Ishikawa (cell line): ENCODE measurements around the gene TDP1.
A peak's percentile ranks its signal among the peaks of the same experiment; 100 is the strongest.

Source experiments
- CEBPB ChIP-seq: IDR thresholded peaks from 2 replicates; pipeline ENCODE4 v1.6.1; 2012
- CREB1 ChIP-seq: IDR thresholded peaks from 2 replicates; pipeline ENCODE4 v1.6.1; 2012; ENCODE audit warnings: low read depth
- EGR1 ChIP-seq: IDR thresholded peaks from 2 replicates; pipeline ENCODE4 v1.6.1; 2012
- EP300 ChIP-seq: IDR thresholded peaks from 2 replicates; pipeline ENCODE4 v1.6.1; 2012; ENCODE audit warnings: borderline replicate concordance
- FOXM1 ChIP-seq: IDR thresholded peaks from 2 replicates; pipeline ENCODE4 v1.6.1; 2012; ENCODE audit warnings: low read depth, borderline replicate concordance
- NFIC ChIP-seq: IDR thresholded peaks from 2 replicates; pipeline ENCODE4 v1.6.1; 2012
- RAD21 ChIP-seq: IDR thresholded peaks from 2 replicates; pipeline ENCODE4 v1.6.1; 2012; ENCODE audit warnings: low read depth
- REST ChIP-seq: IDR thresholded peaks from 2 replicates; pipeline ENCODE4 v1.6.1; 2012; ENCODE audit warnings: low read depth, mild to moderate bottlenecking
- TAF1 ChIP-seq: IDR thresholded peaks from 2 replicates; pipeline ENCODE4 v1.6.1; 2012; ENCODE audit warnings: low read depth, mild to moderate bottlenecking
- TCF12 ChIP-seq: IDR thresholded peaks from 2 replicates; pipeline ENCODE4 v1.6.1; 2012; ENCODE audit warnings: low read depth
- TEAD4 ChIP-seq: IDR thresholded peaks from 2 replicates; pipeline ENCODE4 v1.6.1; 2012
- YY1 ChIP-seq: IDR thresholded peaks from 2 replicates; pipeline ENCODE4 v1.6.1; 2012; ENCODE audit warnings: low read depth
- ZBTB7A ChIP-seq: IDR thresholded peaks from 2 replicates; pipeline ENCODE4 v1.6.1; 2012; ENCODE audit warnings: low read depth
- TF ChIP-seq, protein P1 (sequence below): IDR thresholded peaks from 2 replicates; pipeline ENCODE4 v1.6.1; 2012
- TF ChIP-seq, protein P2 (sequence below): IDR thresholded peaks from 2 replicates; pipeline ENCODE4 v1.6.1; 2012

The TDP1 gene

GRCh38 chr14:89956661-89957009 is 908 bp downstream of the TDP1 start:
- TF ChIP-seq CEBPB (peak; percentile 60), TEAD4 (no peak), ZBTB7A (no peak), NFIC (no peak), CREB1 (no peak)

- TF ChIP-seq NFIC (no peak), TAF1 (no peak), CREB1 (no peak), ZBTB7A (no peak), TCF12 (no peak), EGR1 (no peak), CEBPB (no peak), TEAD4 (no peak)
Measured at GRCh38 chr14:89957376-89957775, 1.6 kb downstream of the TDP1 start.

DNA sequence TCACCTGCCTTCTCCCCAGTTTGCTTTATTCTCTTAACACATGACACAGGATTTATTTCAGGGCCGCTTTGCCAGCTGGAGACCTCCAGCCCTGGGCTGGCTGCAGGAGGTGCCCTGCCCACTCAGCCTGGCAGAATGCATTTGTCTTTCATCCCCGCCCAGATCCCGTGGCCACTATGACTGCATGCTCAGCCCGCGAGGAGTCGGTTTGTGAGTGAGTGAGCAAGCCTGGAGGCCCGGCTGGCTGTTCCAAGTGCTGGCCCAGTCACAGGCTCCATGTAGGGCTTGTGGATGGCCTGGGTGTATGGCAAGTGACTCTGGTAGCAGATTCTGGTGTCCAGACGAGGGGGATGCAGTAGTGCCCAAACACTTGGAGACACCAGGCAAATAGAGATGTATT is 2.1 kb downstream of the TDP1 start:
- no peak for TF ChIP-seq FOXM1
- no peak for TF ChIP-seq REST
- TF ChIP-seq NFIC: no peak
- no peak for TF ChIP-seq TAF1
- no peak for TF ChIP-seq RAD21
- no peak for TF ChIP-seq CEBPB
- TF ChIP-seq, protein P1, sequence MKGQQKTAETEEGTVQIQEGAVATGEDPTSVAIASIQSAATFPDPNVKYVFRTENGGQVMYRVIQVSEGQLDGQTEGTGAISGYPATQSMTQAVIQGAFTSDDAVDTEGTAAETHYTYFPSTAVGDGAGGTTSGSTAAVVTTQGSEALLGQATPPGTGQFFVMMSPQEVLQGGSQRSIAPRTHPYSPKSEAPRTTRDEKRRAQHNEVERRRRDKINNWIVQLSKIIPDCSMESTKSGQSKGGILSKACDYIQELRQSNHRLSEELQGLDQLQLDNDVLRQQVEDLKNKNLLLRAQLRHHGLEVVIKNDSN: no peak

DNA sequence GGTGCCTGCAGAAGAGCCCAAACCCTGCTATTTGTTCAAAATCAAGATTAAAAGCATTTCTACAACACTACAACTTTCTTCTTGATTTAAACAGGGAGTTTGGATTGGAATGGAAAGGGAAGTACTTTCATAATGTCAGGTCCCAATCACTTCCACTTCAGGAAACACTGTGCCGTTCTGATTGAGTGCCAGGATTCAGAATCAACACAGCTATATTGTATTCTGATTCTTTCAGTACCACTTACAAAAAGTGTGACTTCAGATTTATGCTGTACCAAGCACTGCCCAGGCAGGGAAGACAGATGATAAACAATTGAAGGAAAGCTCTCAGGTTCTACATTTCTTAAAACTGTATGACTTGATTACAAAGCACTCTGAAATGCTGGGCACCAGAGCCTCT is 3.2 kb downstream of the TDP1 start:
- TF ChIP-seq TCF12 (no peak), EGR1 (no peak), REST (no peak)

- TF ChIP-seq YY1 (no peak), EGR1 (no peak), RAD21 (no peak), TEAD4 (no peak), ZBTB7A (no peak), CREB1 (no peak), EP300 (no peak), FOXM1 (no peak), REST (no peak), TCF12 (no peak), CEBPB (no peak), TAF1 (no peak), NFIC (no peak)
- TF ChIP-seq, protein P2, sequence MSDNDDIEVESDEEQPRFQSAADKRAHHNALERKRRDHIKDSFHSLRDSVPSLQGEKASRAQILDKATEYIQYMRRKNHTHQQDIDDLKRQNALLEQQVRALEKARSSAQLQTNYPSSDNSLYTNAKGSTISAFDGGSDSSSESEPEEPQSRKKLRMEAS: no peak
- TF ChIP-seq, protein P1: no peak
Measured at GRCh38 chr14:89959853-89960445, 4.2 kb downstream of the TDP1 start.

GRCh38 chr14:89960914-89961313 is 5.2 kb downstream of the TDP1 start:
- TF ChIP-seq CREB1: no peak
- TF ChIP-seq REST: no peak
- no peak for TF ChIP-seq CEBPB
- no peak for TF ChIP-seq TCF12
- TF ChIP-seq TEAD4: no peak
- TF ChIP-seq EP300: no peak
- no peak for TF ChIP-seq EGR1
- TF ChIP-seq FOXM1: no peak
- no peak for TF ChIP-seq RAD21
- no peak for TF ChIP-seq TAF1
- TF ChIP-seq ZBTB7A: no peak
- TF ChIP-seq YY1: no peak
- TF ChIP-seq, protein P1: no peak
